Kasumi-1 (cell line): Measurements from ENCODE around the gene ZFYVE26.

ENCODE experiments used
- DNase-seq, 2 experiments: peaks; one replicate each; lab custom pipeline; 2025; lab: John Stamatoyannopoulos, UW

The ZFYVE26 gene

DNA sequence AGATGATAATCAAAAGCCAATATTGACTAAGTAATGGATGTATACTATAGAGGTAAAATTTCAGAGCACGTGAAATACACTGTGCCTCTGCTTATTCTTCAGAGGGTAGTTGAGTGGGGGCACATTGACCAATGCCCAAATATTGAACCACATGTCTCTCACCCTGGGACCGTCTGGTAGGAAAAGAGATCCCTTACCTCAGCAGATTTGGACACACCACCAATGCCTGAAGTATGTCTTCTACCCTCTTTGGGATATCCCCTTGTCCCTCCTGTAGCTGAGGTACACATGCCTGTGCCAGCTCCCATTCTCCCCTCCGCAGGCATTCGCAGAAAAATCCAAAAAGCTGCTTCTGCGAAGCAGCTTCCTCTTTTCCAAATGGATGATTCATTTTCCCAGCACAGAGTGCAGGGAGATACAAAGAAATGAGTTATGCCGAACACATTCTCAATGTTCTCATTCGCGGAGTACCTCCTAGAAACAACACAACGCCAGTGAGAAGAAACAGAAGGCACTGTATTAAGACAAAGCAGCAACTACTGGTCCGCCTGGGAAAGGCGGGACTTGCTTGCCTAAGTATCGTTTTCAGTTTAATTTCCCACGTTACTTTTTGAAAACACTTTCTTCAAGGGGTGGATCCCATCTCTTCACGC is 691 bp downstream of the ZFYVE26 start:
- DNase-seq: no peak

DNA sequence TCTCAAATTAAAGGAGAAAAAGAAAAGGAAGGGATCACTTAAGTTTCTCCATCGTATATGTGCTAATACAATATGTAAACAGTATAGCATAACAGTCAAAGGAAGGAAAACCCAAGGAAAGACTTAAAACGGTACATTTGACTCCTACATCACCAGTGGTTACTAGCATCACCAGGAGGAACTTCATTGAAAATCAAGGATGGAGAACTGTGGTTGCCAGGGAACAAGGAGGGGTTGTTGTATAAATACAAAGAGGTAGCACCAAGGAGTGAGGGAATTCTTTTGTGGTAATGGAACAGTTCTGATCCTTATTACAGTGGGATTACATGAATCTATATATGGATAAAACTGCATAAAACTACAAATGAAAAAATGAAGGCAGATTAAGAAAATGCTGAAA is 1.6 kb downstream of the ZFYVE26 start:
- no peak for DNase-seq

DNA sequence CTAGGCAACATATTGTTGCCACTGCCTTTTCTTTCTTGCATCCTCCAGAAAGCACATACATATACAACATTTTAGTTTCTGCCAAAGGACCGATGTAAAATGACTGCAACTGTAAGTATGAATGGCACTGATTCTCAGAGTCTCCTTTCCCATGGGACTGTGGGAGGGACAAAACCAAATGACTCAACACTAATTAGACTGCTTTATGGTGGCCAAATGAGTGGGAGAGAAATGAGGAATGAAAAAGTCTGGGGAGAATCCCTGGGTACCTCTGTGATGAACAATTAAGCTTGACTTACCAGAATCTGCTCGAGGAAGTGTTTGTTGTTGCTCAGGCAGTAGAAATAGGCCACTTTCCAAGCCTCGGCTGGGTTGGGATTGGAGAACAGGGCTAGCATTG is 10.1 kb downstream of the ZFYVE26 start:
- DNase-seq: no peak

GRCh38 chr14:67800743-67801142 is 15.6 kb downstream of the ZFYVE26 start:
- no peak for DNase-seq

DNA sequence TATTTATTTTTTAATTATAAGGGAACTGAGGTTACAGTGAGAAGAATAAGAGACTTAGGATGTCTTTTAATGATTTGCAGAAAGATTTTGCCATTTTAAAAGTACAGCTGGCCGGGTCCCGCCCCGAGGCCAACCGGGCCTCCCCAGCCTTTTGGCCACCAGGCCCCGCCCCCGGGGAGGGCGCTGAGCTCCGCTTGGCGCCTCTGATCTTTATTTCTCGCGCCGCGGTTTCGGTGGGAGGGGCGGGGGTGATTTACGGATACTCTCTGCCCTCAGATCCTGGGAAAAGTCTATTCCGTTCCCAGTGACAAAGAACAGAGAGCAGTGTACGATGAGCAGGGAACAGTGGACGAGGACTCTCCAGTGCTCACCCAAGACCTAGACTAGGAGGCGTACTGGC is 17.7 kb downstream of the ZFYVE26 start:
- no peak for DNase-seq

DNA sequence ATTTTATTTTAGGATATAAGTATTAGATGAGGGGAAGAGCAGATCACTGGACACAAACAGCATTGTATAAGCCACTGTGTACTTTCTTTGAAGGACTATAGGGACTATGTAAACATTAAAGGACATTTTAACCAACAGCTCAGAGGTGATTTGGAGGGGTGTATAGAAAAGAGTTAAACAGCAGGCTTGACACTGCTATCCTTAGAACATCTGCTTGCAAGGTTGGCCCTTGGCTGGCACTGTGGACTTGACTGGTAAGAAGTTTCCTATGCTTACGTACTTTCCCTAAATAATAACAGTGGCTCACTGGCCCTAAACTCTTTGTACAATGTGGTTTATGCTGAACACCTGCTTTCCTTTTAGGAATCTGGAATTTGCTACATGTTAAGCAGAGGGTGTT is 28.7 kb downstream of the ZFYVE26 start:
- DNase-seq: no peak

DNA sequence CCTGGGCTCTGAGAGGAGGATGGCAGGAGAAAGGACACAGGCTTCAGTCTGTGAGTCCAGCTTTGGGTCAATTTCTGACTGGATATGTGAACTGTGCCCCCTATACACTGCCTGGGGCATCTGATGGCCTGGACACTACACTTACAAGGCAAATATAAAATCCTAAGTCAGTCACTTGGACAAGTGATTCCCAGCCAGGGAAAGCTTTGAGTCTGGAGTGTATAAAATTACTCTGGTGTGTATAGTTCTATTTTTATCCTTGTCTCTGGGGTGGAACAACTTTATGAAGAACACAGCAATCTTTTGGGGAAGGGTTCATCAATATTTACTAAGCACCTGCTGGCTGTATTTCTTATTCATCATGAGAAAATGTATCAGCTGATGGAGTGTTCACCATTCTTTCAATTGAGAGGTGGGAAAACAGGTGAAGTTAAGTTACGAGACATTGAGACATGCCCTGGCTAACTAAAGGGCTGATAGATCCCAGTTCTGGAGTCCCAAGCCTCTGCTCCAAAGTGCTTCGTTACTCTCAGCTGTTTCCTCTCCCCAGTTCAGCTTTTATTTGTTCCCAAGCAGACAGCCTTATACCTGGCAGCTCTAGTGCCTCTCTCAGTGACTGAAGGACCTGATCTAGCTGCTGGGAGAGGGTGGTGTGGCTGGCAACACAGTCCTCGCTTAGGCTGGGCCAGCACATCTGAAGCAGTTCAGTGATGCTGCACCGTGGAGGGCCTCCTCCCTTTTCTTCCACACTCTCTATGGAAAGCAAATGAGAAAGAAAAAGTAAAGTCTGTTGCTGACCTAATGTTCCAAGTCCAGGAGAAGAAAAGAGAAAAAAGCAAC is 30.9 kb downstream of the ZFYVE26 start:
- DNase-seq: no peak

DNA sequence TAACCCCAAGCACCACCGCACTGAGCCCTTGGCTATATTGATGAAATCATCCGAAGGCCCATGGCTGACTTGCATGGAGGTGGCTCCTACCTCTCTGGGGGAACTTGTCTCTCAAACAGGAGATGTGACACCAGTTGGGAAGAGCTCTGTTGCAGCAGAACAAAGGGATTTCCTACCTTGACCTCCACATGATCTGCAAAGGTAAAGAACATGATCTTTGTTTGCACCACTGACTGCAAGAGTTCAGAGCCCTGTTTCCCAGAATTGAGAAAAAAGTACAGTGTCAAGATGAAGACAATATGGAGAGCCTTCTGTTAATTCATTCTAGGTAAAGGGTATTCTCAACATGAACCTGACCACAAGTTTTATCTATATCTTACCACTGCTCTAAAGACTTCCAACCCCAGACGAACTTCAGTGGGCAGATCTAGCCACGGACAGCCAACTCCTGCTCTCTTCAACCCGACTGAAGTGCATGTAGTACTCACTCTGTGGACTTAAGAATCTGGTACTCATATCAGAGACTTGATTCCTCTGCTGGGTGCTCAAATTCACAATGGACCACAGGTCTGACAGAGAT is 32.1 kb downstream of the ZFYVE26 start:
- no peak for DNase-seq

- DNase-seq: no peak
Measured at GRCh38 chr14:67782090-67782489, 34.3 kb downstream of the ZFYVE26 start.

- no peak for DNase-seq
Measured at GRCh38 chr14:67778792-67779191, 37.6 kb downstream of the ZFYVE26 start.

DNA sequence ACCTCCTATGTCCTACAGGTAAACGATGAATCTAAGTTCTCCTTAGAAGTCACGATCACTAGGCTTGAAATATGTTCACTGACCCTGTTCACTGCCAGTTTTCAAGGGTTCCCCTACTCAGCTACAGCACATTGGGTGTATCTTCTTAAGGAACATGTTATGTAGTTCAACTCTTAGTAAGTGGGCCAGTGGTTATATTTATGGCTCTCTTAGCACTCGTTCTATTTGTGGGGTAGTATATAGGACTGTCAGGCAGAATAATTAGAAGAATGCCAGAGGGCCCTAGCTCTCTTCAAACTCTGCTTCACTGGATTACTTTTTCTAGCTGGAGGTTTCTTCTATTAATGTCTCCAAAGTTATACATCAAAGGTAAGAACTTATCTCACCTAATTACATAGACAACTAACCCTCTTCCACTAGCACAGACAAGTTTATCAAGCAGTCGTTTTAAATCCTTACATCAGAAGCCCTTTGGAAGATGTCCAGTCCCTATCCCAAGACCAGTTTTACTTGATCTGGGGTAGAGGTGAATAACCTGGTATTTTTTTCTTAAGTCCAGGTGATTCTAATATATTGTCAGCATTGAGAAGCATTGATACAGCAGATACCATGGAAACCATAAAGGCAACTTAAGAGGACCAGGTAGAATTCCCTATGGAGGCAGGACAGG is 39.6 kb downstream of the ZFYVE26 start:
- no peak for DNase-seq

DNA sequence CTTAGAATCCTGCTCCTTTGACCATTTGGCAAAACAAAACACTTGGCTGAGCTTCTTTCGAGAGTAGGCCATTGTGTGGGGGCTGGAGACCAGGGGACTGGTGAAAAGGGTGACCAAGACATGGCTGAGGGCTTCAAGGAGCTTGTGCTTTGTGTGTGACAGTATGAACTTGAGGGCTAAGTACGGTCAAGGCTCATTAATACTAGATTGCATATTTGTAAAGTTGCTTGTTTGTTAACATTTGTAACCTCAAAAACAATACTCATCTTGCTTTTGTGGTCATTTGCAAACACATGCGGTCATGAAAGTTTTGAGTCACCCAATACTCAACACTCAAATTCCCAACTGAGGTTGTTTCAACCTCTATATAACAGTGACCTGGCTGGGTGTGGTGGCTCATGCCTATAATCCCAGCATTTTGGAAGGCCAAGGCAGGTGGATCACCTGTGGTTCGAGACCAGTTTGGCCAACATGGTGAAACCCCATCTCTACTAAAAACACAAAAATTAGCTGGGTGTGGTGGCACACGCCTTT is 42.5 kb downstream of the ZFYVE26 start:
- no peak for DNase-seq

DNA sequence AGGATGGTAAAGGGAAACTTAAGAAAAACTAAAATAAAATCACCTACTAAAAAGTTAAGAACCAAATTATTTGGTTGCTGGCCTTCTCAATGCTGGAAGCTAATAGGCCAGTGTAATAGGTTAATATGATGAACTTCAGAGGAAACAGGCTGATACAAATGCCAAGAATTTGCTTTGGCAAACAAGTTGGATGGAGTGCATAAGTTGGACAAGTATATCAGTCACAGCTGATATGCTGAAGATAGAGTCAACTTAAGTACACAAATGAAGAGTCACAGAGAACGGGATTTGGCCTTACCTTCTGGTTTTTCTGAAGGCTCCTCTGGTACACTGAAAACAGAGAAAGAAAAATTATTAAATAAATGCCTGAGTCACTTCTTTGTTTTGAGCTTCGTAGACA is 48.2 kb downstream of the ZFYVE26 start:
- DNase-seq: no peak

GRCh38 chr14:67766035-67766680 is 50.2 kb downstream of the ZFYVE26 start:
- DNase-seq: peak; percentile 61 to 82

DNA sequence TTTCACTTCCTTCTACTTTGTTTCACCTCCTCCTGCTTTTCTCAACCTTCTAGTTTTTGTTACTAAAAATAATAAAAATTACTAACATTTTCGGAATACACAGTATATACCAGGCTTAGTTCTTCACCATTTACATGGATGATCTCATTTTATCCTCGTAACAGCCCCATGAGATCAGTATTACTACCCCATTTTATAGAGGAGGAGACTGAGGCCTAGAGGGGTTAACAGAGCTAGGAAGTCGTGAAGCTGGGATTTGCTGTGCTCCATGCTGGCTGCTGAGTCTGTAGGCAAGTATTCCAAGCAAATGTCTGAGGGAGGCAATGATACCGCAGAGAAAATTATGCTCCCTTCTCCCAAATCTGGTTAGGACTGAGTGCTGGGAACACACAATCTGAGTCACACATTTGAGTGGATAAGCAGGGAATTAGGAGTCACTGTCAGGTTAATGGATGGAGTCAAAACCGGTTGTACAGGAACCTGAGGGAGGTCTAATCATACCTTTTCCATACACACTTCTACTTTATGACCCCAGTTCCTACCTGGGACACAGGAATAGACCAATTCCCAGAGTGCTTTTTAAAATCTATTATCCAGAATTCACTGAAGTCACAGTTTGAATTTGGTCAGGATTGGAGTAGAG is 51.1 kb downstream of the ZFYVE26 start:
- DNase-seq: no peak

DNA sequence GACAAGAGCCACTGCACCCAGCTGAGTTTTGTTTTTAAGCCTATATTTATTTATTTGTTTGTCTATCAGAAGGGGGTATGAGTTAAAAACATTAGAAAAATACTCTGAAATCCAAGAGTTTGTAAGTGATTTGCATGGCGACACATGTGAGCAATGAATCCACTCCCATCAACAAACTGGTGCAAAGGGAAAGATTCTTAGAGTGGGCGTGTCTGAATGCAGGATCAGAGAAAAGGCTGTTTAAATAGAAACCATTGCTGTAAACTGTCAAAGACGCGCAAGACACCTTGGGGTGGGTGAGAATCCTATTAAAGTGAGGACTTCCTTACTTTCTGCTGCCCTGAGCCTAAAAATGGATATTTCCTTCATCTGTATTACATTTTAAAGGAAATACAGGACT is 51.9 kb downstream of the ZFYVE26 start:
- DNase-seq: no peak

DNA sequence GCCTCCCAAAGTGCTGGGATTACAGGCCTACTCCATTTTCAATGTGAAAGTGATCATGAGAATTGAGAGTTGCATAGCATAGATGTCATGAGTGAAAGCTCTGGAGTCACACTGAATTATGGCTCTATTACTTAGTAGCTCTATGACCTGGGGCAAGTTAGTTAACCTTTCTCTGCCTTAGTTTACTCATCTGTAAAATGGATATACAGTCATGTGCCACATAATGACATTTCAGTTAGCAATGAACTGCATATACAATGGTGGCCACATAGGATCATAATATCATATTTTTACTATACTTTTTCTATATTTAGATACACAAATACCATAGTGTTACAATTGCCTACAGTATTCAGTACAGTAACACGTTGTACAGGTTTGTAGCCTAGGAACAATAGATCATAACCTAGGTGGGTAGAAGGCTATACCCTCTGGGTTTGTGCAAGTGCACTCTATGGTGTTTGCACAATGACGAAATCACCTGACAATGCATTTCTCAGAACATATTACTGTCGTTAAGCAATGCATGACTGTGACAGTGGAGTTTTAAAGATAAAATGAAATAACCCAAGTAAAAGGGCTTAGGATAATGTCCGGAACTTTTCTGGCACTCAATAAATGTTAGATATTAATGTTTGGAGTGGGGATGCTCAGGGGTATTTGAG is 53.1 kb downstream of the ZFYVE26 start:
- DNase-seq: no peak

DNA sequence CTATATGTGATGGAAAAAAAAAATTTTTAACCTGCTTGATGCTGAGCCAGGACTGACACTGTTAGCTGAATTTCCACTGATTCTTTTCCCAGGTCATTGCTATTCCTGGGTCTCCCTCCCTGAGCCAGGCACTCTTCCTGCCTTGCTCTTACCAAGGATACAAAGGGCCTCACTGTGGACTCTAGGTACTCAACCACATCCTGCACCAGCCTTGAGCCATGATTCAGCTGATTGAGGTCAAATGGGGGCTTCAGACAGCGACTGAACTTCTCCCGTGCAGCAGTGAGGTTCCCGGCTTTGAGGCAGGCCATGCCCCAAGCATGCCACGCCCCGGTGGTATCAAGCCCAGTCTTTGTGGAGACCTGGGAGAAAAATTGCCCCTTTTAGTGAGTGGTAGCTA is 54.3 kb downstream of the ZFYVE26 start:
- DNase-seq: no peak

DNA sequence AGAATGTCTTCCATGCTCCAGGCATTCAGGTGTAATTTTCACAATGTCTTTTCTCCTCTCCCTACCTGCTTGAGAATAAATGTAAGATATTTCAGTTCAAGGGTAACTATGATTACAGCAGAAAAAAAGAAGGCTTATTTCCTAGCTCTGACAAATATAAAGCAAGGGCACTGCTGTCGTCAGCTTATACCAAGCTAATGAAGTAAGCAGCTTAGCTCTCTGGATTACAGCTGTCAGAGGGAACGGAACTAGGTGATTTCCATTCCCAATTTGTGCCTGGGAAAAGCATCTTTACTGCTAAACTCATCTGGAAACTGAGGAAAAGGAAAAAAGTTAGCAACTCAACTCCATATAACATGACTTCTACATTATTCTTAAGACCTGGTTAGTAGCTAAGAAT is 56.5 kb downstream of the ZFYVE26 start:
- no peak for DNase-seq

DNA sequence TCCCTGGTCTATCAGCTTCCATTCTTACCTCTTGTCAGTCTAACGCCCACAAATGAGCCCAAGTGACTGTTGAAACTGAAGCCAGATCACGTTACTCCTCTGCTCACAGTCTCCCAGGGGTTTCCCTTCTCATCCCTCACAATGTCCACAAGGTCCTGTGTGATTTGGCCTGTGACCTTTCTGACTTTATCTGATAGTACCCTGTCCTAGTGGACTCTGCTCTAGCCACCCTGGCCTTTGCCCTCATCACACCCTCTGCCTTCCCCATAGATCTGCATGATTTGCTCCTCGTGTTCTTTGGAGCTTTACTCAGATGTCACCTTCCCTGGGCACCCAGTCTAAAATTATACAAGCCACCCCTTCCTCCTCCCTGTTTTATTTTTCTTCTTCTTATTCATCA is 59.2 kb downstream of the ZFYVE26 start:
- DNase-seq: no peak

- no peak for DNase-seq
Measured at GRCh38 chr14:67756496-67756895, 59.9 kb downstream of the ZFYVE26 start.
